H1 (cell line): ENCODE results near the gene PYY. TPM values are rescaled to one million over a fixed set of nuclear protein-coding genes. Genes with fewer than 3 reads are reported as not detected.
A peak's percentile ranks its signal among the peaks of the same experiment; 100 is the strongest.

ENCODE experiments used
- CTCF ChIA-PET: fragments of 300-600 bp; sonication (Branson Sonifier 250); formaldehyde crosslinking; loops from one replicate; lab custom pipeline; 2021; ENCODE audit not compliant: partially characterized antibody; lab: Charles Lee
- POLR2A ChIA-PET: fragments of 300-600 bp; sonication (Branson Sonifier 250); formaldehyde crosslinking; loops from one replicate; lab custom pipeline; 2021; ENCODE audit warnings: inconsistent platforms; ENCODE audit not compliant: partially characterized antibody; lab: Charles Lee
- DNase-seq, 2 experiments: peaks; one replicate each; pipeline versions ENCODE4 v3.0.0 to v3.0.0-alpha.2; 2010 to 2022; ENCODE audit warnings: low spot score in 2 of 2, low read depth in 1 of 2, mixed read lengths in 1 of 2
- FAIRE-seq: peaks from 2 replicates; lab custom pipeline; 2011; peaks lifted over from hg19 to GRCh38; lab: Jason Lieb, UNC
- H2AFZ ChIP-seq: 2 replicates; pipeline ENCODE4 v1.8.1; 2012; ENCODE audit warnings: low read length, inconsistent platforms
- H2AK5ac ChIP-seq: 2 replicates; pipeline ENCODE4 v1.6.1; 2013; ENCODE audit warnings: low read depth, low read length
- H2BK120ac ChIP-seq: replicated peaks from 2 replicates; pipeline ENCODE3; 2013; ENCODE audit warnings: low read depth, low read length, inconsistent platforms
- H2BK12ac ChIP-seq: 2 replicates; pipeline ENCODE4 v1.6.1; 2013; ENCODE audit warnings: low read depth, low read length
- H2BK15ac ChIP-seq: 2 replicates; pipeline ENCODE4 v1.6.1; 2013; ENCODE audit warnings: low read length
- H2BK20ac ChIP-seq: 2 replicates; pipeline ENCODE4 v1.6.1; 2013; ENCODE audit warnings: low read length
- H2BK5ac ChIP-seq: 2 replicates; pipeline ENCODE4 v1.6.1; 2013; ENCODE audit warnings: low read depth, low read length
- H3K14ac ChIP-seq: 2 replicates; pipeline ENCODE4 v1.6.1; 2013; ENCODE audit warnings: inconsistent platforms; ENCODE audit not compliant: insufficient read length
- H3K18ac ChIP-seq: 2 replicates; pipeline ENCODE4 v1.6.1; 2013; ENCODE audit warnings: low read length; ENCODE audit errors: extremely low read depth
- H3K23ac ChIP-seq: 2 replicates; pipeline ENCODE4 v1.6.1; 2013; ENCODE audit warnings: inconsistent platforms; ENCODE audit not compliant: insufficient read length
- H3K23me2 ChIP-seq: 2 replicates; pipeline ENCODE4 v1.6.1; 2013; ENCODE audit warnings: low read depth, low read length
- H3K27ac ChIP-seq: 2 replicates; pipeline ENCODE4 v1.6.1; 2011; ENCODE audit warnings: low read depth, low read length, inconsistent platforms
- H3K27me3 ChIP-seq, 4 experiments: replicated peaks in 1 of 4; 1 replicate in 1 of 4; 2 replicates in 3 of 4; pipeline versions ENCODE4 v1.6.1 to v1.8.1; 2011 to 2013; ENCODE audit warnings: low read length in 3 of 4, mild to moderate bottlenecking in 3 of 4, inconsistent platforms in 2 of 4, mixed read lengths in 2 of 4, moderate library complexity in 1 of 4; ENCODE audit not compliant: control insufficient read depth in 3 of 4, insufficient read depth in 3 of 4; ENCODE audit errors: extremely low read depth in 1 of 4
- H3K36me3 ChIP-seq, 4 experiments: 2 replicates each; pipeline versions ENCODE4 v1.6.1 to v1.8.1; 2011 to 2013; ENCODE audit warnings: mild to moderate bottlenecking in 4 of 4, low read length in 3 of 4, moderate library complexity in 2 of 4, control low read depth in 1 of 4, inconsistent platforms in 1 of 4; ENCODE audit not compliant: insufficient read depth in 4 of 4, control insufficient read depth in 2 of 4
- H3K4ac ChIP-seq: replicated peaks from 2 replicates; pipeline ENCODE3; 2013; ENCODE audit warnings: low read length, low read depth, mixed read lengths, inconsistent platforms; ENCODE audit not compliant: insufficient read length
- H3K4me1 ChIP-seq, 4 experiments: replicated peaks in 1 of 4; 1 replicate in 1 of 4; 2 replicates in 3 of 4; pipeline versions ENCODE4 v1.6.1 to v1.8.1; 2011 to 2013; ENCODE audit warnings: low read length in 3 of 4, inconsistent platforms in 2 of 4, mixed read lengths in 1 of 4; ENCODE audit not compliant: insufficient read depth in 4 of 4, control insufficient read depth in 3 of 4
- H3K4me2 ChIP-seq, 2 experiments: 2 replicates each; pipeline versions ENCODE4 v1.6.1 to v1.8.1; 2011 to 2013; ENCODE audit warnings: low read depth in 2 of 2, low read length in 2 of 2, control low read depth in 1 of 2, inconsistent platforms in 1 of 2, mild to moderate bottlenecking in 1 of 2; ENCODE audit not compliant: insufficient read depth in 1 of 2
- H3K4me3 ChIP-seq, 4 experiments: fragments of 200-600, 300-600 bp in 1 of 4; sonication (generic), shearing (Covaris generic), sonication (Bioruptor Twin) in 1 of 4; 2 replicates each; pipeline versions ENCODE4 v1.5.1 to v1.8.1; 2011 to 2016; ENCODE audit warnings: low read length in 4 of 4, low read depth in 3 of 4, control low read depth in 2 of 4, inconsistent platforms in 2 of 4, mild to moderate bottlenecking in 2 of 4, mixed read lengths in 1 of 4, moderate library complexity in 1 of 4; ENCODE audit not compliant: insufficient read depth in 2 of 4; ENCODE audit errors: extremely low read depth in 1 of 4
- H3K56ac ChIP-seq: replicated peaks from 2 replicates; pipeline ENCODE3; 2013; ENCODE audit warnings: low read depth, mild to moderate bottlenecking, mixed read lengths, low read length, inconsistent platforms; ENCODE audit not compliant: insufficient read length
- H3K79me1 ChIP-seq: 2 replicates; pipeline ENCODE4 v1.6.1; 2013; ENCODE audit warnings: low read depth, low read length, control low read depth
- H3K79me2 ChIP-seq, 2 experiments: 2 replicates each; pipeline versions ENCODE4 v1.6.1 to v1.8.1; 2012 to 2013; ENCODE audit warnings: low read length in 2 of 2, mild to moderate bottlenecking in 2 of 2, inconsistent platforms in 1 of 2; ENCODE audit not compliant: insufficient read depth in 2 of 2, control insufficient read depth in 1 of 2
- H3K9ac ChIP-seq, 4 experiments: replicated peaks in 1 of 4; 1 replicate in 1 of 4; 2 replicates in 3 of 4; pipeline versions ENCODE4 v1.6.1 to v1.8.1; 2011 to 2013; ENCODE audit warnings: low read depth in 3 of 4, low read length in 3 of 4, control low read depth in 2 of 4, mild to moderate bottlenecking in 2 of 4, moderate library complexity in 2 of 4, inconsistent platforms in 1 of 4; ENCODE audit errors: extremely low read depth in 1 of 4
- H3K9me3 ChIP-seq, 2 experiments: 2 replicates each; pipeline versions ENCODE4 v1.6.1 to v1.8.1; 2012 to 2013; ENCODE audit warnings: mild to moderate bottlenecking in 2 of 2, moderate library complexity in 2 of 2, control low read depth in 1 of 2, inconsistent platforms in 1 of 2, low read depth in 1 of 2, low read length in 1 of 2, mixed read lengths in 1 of 2; ENCODE audit not compliant: insufficient read depth in 2 of 2
- H4K20me1 ChIP-seq, 2 experiments: replicated peaks in 1 of 2; 2 replicates each; pipeline versions ENCODE3 to v1.8.1; 2011 to 2013; ENCODE audit warnings: inconsistent platforms in 2 of 2, low read length in 2 of 2, mild to moderate bottlenecking in 1 of 2; ENCODE audit not compliant: insufficient read depth in 2 of 2, control insufficient read depth in 1 of 2
- H4K5ac ChIP-seq: 2 replicates; pipeline ENCODE4 v1.6.1; 2013; ENCODE audit warnings: low read length, low read depth, mixed read lengths, inconsistent platforms; ENCODE audit not compliant: insufficient read length
- H4K8ac ChIP-seq: 2 replicates; pipeline ENCODE4 v1.8.0; 2013; ENCODE audit warnings: mild to moderate bottlenecking, moderate library complexity, low read length, inconsistent platforms; ENCODE audit not compliant: insufficient read depth; ENCODE audit errors: extremely low read depth
- H4K91ac ChIP-seq: replicated peaks from 2 replicates; pipeline ENCODE3; 2013; ENCODE audit warnings: low read length, mixed read lengths, inconsistent platforms; ENCODE audit not compliant: insufficient read length
- BCL11A ChIP-seq, 2 experiments: IDR thresholded peaks; one replicate each; pipeline ENCODE4 v1.6.1; 2011; ENCODE audit warnings: low read depth in 2 of 2, low read length in 2 of 2, mild to moderate bottlenecking in 2 of 2
- GTF2F1 ChIP-seq: IDR thresholded peaks from 2 replicates; pipeline ENCODE4 v1.6.1; 2012; ENCODE audit warnings: low read depth, low read length, improper control_type of control experiment, borderline replicate concordance
- KDM1A ChIP-seq: fragments of 200-600, 300-600 bp; sonication (generic); IDR thresholded peaks from 2 replicates; pipeline ENCODE4 v1.7.1; 2016; ENCODE audit warnings: mild to moderate bottlenecking, low read length, borderline replicate concordance
- RAD21 ChIP-seq, 2 experiments: IDR thresholded peaks in 1 of 2; conservative IDR thresholded peaks in 1 of 2; 2 replicates each; pipeline ENCODE4 v1.6.1; 2011; ENCODE audit warnings: low read depth in 2 of 2, low read length in 2 of 2, improper control_type of control experiment in 1 of 2, inconsistent platforms in 1 of 2, mild to moderate bottlenecking in 1 of 2, moderate library complexity in 1 of 2
- RBBP5 ChIP-seq: IDR thresholded peaks from 2 replicates; pipeline ENCODE4 v1.7.1; 2012; ENCODE audit warnings: low read depth, mild to moderate bottlenecking, inconsistent platforms, low read length, moderate library complexity, borderline replicate concordance
- RFX5 ChIP-seq: IDR thresholded peaks from 2 replicates; pipeline ENCODE4 v1.6.1; 2011; ENCODE audit warnings: low read depth, low read length, improper control_type of control experiment, borderline replicate concordance
- SP2 ChIP-seq: IDR thresholded peaks from 2 replicates; pipeline ENCODE4 v1.6.1; 2012; ENCODE audit warnings: mild to moderate bottlenecking, low read length, inconsistent platforms
- WGBS, 2 experiments: shearing (Covaris generic) in 1 of 2; methylation state at CpG; one replicate each; pipeline versions ENCODE4 v1.1.6 to v1.1.7; 2013 to 2015; ENCODE audit warnings: low lambda C conversion rate in 2 of 2, mixed read lengths in 2 of 2, inconsistent platforms in 1 of 2, low coverage in 1 of 2, missing lambda C conversion rate in 1 of 2; ENCODE audit not compliant: insufficient replicate concordance in 2 of 2, insufficient coverage in 1 of 2, insufficient read length in 1 of 2; ENCODE audit errors: extremely low coverage in 1 of 2, missing lambda C conversion rate in 1 of 2; 5-methylcytosine and 5-hydroxymethylcytosine counted together
- polyA plus RNA-seq, 7 experiments: library from polyadenylated mRNA; depleted of rRNA in 3 of 7; stranded (reverse) in 5 of 7; unstranded in 2 of 7; fragments of >200 nt in 5 of 7; fragments of 200-250 nt in 2 of 7; gene quantifications; 1 replicate in 5 of 7; 2 replicates in 1 of 7; 4 replicates in 1 of 7; pipeline versions ENCODE4 v1.2.1 to v1.2.3, GENCODE V29; 2011 to 2013; ENCODE audit warnings: missing spikeins in 2 of 7, mixed read lengths in 2 of 7
- total RNA-seq: library from RNA; stranded (reverse); fragmentation: NEBNext Ultra II Directional; extraction: Animal tissue kit (Norgen Biotek cat#: 25700); gene quantifications from 2 replicates; pipeline ENCODE4 v1.2.1, GENCODE V29; 2021

The PYY gene
- total and polyA plus RNA-seq, 2 of the 8 experiments (the other 6 are each of a cell fraction or from before 2014, with no cell fraction given): 0.93 to 3.4 TPM

- no peak overlapping the region; the same call in 1 of the 2 replicates for H4K8ac ChIP-seq
- no peak for DNase-seq
- H3K9ac ChIP-seq: no peak overlapping the region
- TF ChIP-seq RAD21 (IDR thresholded peaks at IDR 0.05 in 1 of 2, conservative IDR thresholded peaks at IDR 0.05 in 1 of 2; ENCODE audit: low read depth in 2 of 2, low read length in 2 of 2): no peak
- TF ChIP-seq KDM1A: no peak
- no peak for TF ChIP-seq RBBP5
- no peak for TF ChIP-seq SP2
- TF ChIP-seq GTF2F1: no peak
- no peak for TF ChIP-seq RFX5
- no peak for TF ChIP-seq BCL11A (IDR thresholded peaks at IDR 0.05; ENCODE audit: low read depth in 2 of 2, low read length in 2 of 2)
- TF ChIP-seq, all 59 proteins: peak for 0
- H3K4me1 ChIP-seq: peaks cover 0 to 8% (median 6%) of the 10 kb centered on the region in 4 experiments; a peak in 5 of 7 replicates
- no peaks in the 10 kb centered on the region for H3K79me2 ChIP-seq
- no peaks in the 10 kb centered on the region; a peak in 1 of 8 replicates for H3K36me3 ChIP-seq
- no peak overlapping the region for H3K4ac ChIP-seq
- 0 out of 2 replicates have a peak overlapping the region, but pooled peaks have one; percentile 65 for H2BK15ac ChIP-seq
- peak overlapping the region in 2 of 4 experiments; percentile 25 to 52; a peak in 5 of 8 replicates for H3K4me3 ChIP-seq
- H2BK12ac ChIP-seq: peak overlapping the region; percentile 68; the same call in 1 of the 2 replicates
- H3K4me2 ChIP-seq: peak overlapping the region; percentile 66
- ChIA-PET CTCF (interaction anchor here (0.9 to 13.7 kb wide), 14 partner anchors 7 to 219 kb away, joined by 3 to 106 read pairs (median 9); partner anchors contain the start of genes MPP2 and PPY), POLR2A (interaction anchor here (1.1 kb wide), 1 partner anchor 269 kb away, joined by 3 read pairs; the partner anchor contains the start of gene TMUB2)
- H2AK5ac ChIP-seq: no peak overlapping the region
- WGBS, 2 experiments: 69% methylated on average over 8 of the region's 8 CpGs; no CpG with 5 or more reads in 1 of the 2 experiments
- FAIRE-seq: no peak
- no peak overlapping the region for H3K23ac ChIP-seq
- peaks cover 0 to 7% of the 10 kb centered on the region in 2 experiments for H4K20me1 ChIP-seq
- no peak overlapping the region for H3K14ac ChIP-seq
- peak overlapping the region; percentile 68 for H3K18ac ChIP-seq
- no peak overlapping the region for H3K27ac ChIP-seq
- H4K5ac ChIP-seq: no peak overlapping the region
- H2AFZ ChIP-seq: peak overlapping the region; percentile 65; the same call in 1 of the 2 replicates
- no peak overlapping the region for H2BK120ac ChIP-seq
- H2BK20ac ChIP-seq: peak overlapping the region; percentile 10; the same call in 1 of the 2 replicates
- H2BK5ac ChIP-seq: no peak overlapping the region; the same call in 1 of the 2 replicates
- H3K9me3 ChIP-seq: no peaks in the 10 kb centered on the region
- H3K23me2 ChIP-seq: peaks cover 8% of the 10 kb centered on the region
- no peaks in the 10 kb centered on the region for H3K79me1 ChIP-seq
- peak overlapping the region; percentile 55 for H4K91ac ChIP-seq
- no peak overlapping the region for H3K56ac ChIP-seq
- H3K27me3 ChIP-seq: peaks cover 0 to 9% (median 7%) of the 10 kb centered on the region in 4 experiments; a peak in 5 of 7 replicates
Measured at GRCh38 chr17:43917016-43917347, 36.8 kb downstream of the PYY start.
